ENCODE measurements around the gene PRR15L.
"Not testable (repeated sequence)": the region's sequence is repeated elsewhere in the genome, so short reads cannot be mapped to it uniquely, and the experiment has no call there.

Gene PRR15L

DNA sequence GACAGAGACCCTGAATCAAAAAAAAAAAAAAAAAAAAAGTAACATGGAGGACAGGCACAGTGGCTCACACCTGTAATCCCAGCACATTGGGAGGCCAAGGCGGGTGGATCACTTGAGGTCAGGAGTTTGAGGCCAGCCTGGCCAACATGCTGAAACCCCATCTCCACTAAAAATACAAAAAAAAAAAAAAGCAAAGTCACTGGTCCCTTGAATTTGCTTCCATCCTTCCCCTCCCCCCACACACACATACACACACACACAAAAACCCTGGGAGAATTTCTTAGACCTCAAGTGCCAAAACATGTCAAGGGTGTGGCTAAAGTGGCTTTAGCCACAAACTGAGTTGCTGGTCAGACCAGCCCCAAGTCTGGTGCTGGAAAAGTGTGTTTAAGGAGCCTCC lies 30.8 kb upstream of the PRR15L start:
- not testable (repeated sequence) for DNase-seq (ENCODE audit: low spot score)

DNA sequence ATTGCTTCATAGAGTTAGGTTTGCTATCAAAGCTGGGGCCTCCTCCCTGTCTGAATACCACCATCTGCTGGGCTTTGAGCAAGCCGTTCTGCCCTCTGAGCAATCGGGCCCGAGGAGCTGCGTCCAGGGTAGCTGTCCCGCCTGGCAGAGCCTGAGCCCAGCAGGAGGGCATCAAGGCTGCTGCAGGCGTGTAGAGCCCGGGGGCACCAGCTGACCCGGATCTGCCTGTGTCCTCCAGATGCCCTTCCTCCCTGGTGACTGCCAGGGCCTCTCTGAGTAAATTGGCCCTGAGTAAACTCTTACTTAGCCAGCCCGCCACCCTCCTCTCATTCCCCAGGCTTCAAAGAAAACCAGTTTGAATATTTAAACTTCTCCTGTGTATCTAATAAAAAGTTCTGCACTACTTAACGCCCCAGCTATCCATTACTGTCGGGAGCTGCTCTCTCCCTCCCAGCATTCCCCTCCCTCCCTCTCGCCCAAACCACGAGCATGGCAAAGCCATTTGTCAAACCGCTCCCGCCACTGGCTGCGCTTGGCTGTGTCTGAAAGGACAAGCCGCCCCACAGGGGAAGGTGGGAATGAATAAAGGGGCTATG lies 29.7 kb upstream of the PRR15L start:
- no peak for DNase-seq (ENCODE audit: low spot score)

DNA sequence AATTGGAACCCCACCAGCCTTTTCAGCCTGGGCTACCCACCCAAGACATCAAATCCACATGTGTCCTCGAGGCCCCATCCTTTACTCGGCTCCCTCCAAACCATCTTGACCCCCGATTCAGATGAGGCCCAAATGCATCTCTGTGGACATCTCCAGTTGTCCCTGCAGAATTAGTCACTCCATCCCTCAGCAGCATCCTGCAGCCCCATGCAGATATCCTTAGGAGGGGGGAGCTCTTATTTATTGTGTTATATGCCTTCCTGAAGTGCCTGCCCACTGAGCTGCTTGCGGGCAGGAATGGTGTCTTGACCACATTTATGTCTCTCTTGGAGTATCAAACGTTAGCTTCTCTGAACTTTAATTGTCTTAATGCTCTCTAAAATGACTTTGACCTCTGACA lies 28.8 kb upstream of the PRR15L start:
- DNase-seq (ENCODE audit: low spot score): no peak

DNA sequence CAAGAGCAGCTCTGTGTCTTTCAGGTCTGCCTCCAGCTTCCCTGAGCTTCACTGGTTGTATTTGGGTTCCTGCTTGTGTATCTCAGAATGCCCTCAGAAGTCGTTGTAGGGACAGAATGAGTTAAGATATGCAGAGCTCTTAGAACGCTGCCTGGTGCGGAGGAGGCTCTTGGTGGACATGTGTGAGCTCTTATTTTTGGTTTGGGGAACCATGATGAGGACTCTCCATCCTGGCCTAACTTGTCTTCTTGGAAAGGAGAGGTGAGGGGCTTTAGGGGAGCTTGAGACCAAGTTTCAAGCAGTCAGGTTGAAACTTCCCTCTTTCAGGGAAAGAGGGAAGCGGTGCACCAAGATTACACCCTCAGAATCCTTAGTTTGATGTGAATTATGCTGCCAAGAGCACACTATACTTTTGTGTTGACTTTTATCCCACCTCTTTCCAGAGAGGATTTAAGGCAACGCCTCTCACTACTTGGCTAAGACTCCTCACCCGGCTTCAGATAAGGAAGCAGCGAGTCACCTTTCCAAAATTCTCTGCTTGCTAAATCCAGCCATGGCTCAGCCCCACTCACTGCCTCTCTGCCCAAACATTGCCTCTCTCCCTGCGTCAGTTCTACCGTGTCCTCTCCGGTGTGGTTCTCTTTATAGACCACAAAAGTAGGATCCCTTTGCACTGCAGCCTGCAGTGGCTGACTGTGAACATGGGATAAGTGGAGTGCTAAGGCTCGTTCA lies 26.0 kb upstream of the PRR15L start:
- DNase-seq (ENCODE audit: low spot score): no peak

DNA sequence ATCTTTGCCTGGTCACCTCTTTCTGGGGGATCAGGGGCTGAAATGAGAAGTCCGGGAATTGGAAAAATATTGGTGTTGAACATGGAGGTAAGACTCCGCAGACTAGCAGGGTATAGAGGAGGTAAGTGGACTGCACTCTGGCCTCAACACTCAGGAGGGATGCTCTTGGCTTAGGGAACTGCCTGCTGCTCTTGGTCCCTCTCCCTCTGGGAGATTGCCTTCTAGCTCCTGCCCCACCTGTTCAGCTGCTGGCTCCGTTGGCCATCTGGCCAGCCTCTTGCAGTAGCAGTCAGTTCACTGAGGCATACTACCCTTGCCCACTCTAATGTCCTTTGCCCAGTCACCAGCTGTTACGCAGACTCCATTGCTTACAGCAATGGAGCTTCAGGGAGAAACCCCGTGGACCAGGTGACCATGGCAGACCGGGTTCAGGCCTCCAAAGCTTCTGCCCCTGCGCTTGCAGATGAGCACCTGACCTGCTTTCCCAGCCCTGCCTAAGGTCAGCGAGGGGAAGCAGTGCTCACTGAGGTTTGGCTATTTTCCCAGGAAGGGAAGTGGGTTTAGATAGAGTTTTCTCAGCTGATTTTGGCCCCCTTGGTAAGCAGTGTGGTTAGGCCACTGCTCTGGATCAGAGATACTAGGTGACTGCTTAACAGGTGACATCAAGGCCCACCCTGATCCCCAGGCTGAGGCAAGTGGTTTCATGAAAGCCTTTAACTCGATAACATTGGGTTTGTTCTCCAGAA lies 25.1 kb upstream of the PRR15L start:
- no peak for DNase-seq (ENCODE audit: low spot score)

DNA sequence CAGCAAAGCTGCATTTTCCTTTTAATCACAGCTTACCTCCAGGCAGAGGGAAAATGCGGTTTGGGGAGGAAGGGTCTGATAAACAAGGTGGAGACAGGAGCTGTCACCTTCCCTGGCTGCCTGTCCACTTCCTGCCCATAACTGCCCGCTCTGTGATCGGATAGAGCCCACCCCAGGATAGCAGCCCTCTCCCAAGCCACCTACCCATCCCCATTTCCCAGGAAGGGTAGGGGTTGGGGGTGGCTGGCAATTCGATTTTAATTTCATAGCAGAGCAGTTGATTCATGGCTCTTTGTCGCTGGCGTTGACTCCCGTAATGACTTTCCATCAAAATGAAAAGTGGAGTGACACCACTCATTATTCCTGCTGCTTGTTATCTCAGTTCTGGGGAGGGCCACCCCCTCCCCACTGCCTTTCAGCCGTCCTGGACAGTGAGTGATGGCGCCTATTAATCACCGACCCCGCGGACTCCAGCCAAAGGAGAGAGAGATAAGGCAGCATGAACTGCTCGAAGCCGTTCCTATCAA lies 24.5 kb upstream of the PRR15L start:
- no peak for DNase-seq (ENCODE audit: low spot score)

DNA sequence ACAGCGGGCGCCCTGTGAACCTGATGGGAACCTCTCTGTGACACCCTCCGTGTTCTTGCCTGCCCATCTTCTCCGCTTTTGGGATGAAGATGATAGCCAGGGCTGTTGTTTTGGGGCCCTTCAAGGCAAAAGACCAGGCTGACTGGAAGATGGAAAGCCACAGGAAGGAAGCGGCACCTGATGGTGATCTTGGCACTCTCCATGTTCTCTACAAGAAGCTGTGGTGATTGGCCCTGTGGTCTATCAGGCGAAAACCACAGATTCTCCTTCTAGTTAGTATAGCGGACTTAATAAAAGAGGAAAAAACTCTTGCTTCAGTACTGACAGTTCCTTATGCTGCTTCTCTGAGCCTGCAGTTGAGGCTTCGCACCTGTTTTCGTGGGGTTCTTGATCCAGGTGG lies 23.8 kb upstream of the PRR15L start:
- no peak for DNase-seq (ENCODE audit: low spot score)

DNA sequence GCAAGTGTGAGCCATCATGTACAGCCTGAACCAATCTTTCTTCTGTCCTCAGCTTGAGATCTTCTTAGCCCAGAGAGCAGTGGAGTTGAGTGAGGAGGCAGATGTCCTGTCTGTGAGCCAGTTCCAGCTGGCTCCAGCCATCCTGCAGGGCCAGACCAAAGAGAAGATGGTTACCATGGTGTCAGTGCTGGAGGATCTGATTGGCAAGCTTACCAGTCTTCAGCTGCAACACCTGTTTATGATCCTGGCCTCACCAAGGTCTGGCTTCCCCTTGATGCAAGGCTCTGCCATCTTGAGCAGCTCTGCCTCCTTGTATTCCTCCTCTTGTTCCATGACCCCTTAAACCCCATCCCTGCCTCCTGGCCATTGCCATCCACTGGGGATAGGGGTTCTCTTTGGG lies 22.9 kb upstream of the PRR15L start:
- no peak for DNase-seq (ENCODE audit: low spot score)

DNA sequence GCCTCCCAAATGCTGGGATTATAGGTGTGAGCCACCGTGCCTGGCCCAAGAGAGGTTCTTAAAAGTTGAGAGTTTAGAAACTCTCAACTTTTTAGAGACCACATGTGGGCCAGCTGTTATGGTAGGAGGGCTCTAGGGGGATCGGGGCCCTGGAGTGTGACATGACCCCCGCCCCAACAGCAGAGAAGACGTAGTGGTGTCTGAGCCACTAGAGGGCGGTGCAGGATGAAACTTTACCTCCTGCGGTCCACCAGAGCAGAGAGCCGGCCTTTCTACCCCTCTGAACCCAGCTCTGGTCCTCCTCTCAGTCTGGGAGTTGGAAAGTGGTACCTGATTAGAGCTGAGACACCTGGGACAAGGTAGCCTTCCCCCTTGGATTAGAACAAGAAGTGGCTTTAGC lies 20.6 kb upstream of the PRR15L start:
- DNase-seq (ENCODE audit: low spot score): peak; percentile 37

DNA sequence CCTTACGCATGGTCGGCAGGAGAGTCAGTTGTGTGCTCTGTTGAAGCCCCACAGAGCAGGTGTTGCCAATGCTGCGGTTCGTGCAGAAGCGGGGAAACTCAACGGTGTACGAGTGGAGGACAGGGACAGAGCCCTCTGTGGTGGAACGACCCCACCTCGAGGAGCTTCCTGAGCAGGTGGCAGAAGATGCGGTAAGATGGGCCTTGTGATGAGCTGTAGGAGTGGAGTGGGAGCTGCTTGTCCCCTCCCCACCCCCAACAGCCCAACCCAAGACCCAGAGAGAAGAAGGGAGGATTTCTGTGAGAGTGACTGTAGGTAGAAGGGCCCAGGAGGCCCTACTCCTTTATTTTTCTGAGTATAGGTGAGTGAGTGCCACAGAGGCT lies 18.1 kb upstream of the PRR15L start:
- DNase-seq (ENCODE audit: low spot score): no peak

DNA sequence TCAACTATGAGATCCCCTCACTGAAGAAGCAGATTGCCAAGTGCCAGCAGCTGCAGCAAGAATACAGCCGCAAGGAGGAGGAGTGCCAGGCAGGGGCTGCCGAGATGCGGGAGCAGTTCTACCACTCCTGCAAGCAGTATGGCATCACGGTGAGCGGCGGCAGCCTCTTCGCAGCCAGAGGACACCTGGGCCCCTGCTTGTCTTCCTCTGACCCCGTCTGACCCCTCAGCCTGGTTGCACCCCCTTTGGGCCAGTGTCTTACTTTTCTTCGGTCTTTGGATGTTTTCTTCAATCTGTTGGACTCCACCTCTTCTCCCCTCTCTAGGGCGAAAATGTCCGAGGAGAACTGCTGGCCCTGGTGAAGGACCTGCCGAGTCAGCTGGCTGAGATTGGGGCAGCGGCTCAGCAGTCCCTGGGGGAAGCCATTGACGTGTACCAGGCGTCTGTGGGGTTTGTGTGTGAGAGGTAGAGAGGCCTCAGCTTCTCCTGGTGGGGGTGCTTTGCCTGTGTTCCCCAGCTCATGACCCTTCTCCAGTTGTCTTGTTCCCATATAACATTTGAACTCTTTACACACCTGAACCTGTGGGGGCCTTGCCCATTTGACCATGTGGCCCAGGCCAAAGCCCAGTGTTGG lies 17.6 kb upstream of the PRR15L start:
- DNase-seq (ENCODE audit: low spot score): no peak

DNA sequence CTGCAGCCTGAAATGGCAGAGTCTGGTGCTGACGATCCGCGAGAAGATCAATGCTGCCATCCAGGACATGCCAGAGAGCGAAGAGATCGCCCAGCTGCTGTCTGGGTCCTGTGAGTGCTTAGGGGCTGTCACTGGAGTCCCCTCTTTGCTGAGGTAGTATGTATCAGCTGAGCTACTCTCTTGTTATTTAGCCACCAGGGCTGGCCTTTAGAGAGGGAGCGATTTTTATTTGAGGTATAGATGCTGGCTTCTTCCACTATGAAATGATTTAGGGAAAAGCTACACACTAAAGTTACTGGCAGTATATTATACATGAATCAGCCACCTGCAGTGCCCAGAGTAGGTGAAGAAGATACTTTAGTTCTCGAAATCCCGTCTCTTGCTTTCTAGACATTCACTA lies 15.9 kb upstream of the PRR15L start:
- DNase-seq (ENCODE audit: low spot score): no peak

DNA sequence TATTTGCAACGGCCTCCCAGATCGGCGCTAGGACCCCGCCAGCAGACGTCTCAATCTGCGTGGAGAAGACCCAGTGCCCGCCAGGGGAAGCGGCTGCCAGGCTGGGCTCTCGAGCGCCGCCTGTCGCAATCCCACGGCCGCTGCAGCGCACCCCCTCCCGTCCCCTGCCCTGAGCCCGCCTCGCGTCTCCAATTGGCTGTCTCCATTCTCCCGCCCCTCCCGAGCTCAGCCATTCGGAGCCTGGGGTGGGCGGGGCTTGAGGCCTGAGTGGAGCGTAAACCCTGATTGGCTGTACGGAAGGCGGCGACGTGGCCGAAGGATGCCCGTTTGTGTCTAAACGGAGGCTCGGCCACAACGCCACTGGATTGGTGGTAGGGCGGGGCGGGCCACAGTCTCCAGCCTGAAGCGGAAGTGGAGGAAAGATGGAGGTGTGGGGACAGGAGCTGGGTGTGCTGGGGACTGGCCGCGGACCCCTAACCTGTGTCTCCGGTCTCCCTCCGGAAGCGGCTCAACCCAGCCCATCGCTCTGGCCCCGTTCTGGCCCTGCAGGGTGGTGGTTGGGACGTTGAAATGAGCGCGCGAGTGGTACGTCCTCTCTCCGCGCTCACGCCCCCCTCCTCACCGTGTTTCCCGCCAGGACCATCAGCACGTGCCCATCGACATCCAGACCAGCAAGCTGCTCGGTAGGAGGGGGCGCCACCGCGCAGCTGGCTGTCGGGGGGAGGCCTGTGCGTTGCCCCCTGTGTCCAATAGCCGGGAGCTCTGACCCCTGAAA lies 13.2 kb upstream of the PRR15L start, which contains the start of gene CDK5RAP3:
Gene CDK5RAP3, plus strand, starts transcription at position 389 of the 775 bp plus-strand sequence. Its CDS starts 34 bp downstream, at position 423.
- DNase-seq (ENCODE audit: low spot score): peak; percentile 99

DNA sequence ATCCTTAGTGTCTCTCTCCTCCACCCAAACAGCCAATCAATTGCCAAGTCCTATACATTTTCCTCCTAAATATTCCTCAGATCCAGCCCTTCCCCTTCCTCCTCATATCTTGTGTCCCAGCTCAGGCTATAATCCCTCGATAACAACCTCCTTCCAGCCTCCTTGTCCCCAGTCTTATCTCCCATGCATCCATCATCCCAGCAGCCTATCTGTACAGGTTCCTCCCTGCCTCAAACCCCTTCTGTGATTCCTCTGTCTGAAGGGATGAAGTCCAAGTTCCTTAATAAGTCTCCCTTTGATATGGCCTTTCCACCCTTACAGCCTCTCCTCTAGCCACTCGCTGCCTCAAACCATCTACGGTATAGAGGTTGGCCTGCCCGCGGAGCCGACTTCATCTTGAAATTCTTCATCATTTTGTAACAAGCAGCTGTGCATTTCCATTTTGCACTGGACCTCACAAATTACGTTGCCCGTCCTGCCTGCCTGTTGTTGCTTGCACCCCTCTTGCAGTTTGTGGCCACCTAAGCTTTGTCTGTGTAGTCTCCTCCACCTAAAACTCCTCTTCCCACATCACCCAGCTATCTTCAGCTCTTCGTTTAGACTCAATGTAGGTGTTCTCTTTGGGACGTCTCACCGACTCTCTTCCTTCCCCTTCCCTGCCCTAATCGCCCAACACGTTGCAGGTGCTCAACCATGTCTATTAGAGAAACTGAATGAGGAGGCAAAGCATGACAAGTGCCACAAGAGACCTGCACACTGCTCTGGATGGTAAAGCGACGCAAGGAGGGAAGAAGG lies 12.4 kb upstream of the PRR15L start:
- no peak for DNase-seq (ENCODE audit: low spot score)

DNA sequence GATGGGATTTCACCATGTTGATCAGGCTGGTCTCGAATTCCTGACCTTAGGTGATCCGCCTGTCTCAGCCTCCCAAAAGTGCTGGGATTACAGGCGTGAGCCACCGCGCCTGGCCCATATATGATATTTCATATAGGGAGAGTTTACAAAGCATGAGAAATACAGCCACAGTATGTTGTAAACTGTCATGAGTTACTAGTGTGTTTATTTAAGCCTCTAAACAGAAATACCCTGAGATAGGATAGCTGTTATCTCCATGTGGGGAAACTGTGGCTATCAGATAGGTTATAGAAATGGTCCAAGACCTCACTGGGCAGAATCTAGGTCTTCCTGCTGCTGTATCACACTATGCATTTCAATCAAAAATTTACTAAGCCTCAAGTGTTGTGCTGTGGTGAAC lies 11.2 kb upstream of the PRR15L start:
- no peak for DNase-seq (ENCODE audit: low spot score)

DNA sequence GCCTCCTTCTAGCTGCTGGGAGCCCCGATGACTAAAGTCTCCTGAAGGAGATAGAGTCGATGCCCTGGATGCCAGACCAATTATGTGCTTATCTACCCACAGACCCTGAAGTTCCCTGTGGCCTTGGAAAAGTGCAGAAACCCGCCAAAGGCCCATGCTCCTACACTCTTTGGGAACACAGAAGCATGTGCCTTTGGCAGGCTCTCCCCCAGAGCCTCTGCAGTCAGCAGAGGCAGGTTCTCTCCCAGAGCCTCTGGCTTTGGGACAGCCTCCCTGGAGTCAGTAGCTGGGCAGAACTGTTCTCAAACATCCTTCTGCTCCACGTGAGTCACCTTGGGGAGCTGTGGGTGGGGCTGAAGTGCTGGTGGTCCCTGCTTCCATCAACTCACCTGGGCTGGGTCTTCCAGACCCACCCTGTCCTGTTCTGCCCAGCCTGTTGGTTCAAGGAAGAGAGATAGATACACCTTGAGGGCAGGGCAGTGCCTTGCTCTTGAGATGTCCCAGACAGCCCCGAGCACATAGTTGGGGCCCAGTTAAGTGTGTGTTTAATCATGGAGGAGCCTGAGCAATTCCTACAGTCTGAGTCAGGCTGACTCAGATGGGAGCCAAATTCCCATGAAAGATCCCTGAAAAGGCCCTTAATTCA lies 10.0 kb upstream of the PRR15L start:
- DNase-seq (ENCODE audit: low spot score): no peak

DNA sequence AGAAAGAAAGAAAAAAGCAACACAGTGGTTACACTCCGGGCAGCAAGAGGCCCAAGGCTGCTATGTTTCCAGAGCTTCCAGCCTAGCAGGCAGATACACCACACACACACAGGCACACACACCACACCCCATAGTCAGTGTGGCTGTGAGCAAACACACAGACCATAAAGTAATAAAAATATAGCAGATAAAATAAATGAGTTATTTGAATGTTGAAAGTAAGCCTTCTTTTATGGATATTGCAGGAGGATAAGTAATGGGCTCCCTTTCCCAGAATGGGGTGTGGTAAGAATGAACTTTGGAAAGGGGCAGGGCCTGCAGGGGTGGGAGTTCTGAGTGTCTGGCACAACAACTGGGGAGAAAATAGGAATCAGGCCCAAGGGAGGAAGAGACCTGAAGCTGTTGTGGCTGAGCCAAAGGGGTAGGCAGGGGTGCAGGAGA lies 8.4 kb upstream of the PRR15L start:
- no peak for DNase-seq (ENCODE audit: low spot score)

DNA sequence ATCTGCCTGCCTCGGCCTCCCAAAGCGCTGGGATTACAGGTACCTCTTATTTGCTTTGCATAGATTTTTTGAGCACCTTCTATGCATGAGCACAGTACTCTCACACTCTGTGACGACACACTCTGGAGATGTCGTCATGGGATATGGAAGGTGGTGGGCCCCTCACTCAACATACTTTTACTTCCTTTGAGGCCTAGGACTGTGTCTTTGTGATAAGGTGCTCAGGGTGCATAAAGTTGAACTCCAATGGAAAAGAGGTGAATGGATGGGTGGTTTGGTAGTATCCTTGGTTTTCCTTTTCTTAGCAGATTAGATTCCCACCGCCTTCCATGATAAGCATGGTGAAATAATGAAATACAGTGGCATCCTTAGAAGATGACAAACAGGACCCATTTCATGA lies 7.2 kb upstream of the PRR15L start:
- DNase-seq (ENCODE audit: low spot score): no peak

DNA sequence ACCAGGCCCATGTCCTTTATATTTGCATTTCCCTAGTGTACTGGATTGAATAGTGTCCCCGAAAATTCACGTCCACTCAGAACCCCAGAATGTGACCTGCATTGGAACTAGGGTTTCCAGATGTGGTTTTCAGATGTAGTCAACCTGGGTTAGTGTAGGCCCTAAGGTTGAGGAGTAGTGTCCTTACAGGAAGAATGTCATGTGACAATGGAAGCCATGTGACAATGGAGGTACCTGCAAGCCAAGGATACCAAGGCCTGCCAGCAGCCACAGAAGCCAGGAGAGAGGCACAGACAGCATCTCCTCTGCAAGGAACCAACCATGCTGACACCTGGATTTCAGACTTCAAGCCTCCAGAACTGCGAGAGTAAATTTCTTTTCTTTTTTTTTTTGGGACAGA lies 5.2 kb upstream of the PRR15L start:
- DNase-seq (ENCODE audit: low spot score): no peak

DNA sequence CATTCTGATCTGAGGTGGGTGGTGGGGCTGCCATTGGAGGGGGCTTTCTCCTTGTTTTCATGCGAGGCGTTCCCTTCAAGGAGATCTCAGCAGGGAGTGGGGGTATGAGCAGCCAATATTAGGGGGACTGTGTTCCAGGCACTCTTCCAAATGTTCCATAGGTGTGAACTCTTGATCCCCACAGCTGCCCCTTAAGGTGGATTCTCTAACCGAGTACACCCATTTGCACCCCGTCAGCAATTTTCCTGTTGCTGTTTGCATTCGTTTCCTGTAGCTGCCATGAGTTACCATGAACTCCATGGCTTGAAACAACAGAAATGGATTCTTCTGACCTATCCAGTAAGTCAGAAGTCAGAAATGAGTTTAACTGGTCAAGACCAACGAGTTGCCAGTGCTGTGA lies 3.7 kb upstream of the PRR15L start:
- no peak for DNase-seq (ENCODE audit: low spot score)
